OCI-LY3 (cell line): ENCODE measurements around the gene PTPN11.

Source experiments
- H2AFZ ChIP-seq: fragments of 200-600, 300-600 bp; shearing (Covaris generic); 2 replicates; pipeline ENCODE4 v1.6.0; 2014; ENCODE audit warnings: antibody characterized with exemption, low read depth, low read length
- H3K27ac ChIP-seq: fragments of 200-600, 300-600 bp; sonication (generic); 2 replicates; pipeline ENCODE4 v1.5.1; 2014; ENCODE audit warnings: mild to moderate bottlenecking, low read length, moderate library complexity, mixed read lengths
- H3K27me3 ChIP-seq: fragments of 200-600, 300-600 bp; sonication (generic); 2 replicates; pipeline ENCODE4 v1.6.1; 2014; ENCODE audit warnings: low read depth, low read length, mixed read lengths
- H3K36me3 ChIP-seq: fragments of 200-600, 300-600 bp; sonication (generic); replicated peaks from 2 replicates; pipeline ENCODE3; 2014; ENCODE audit warnings: low read depth, low read length, mixed read lengths
- H3K4me1 ChIP-seq: fragments of 300-600, 200-600 bp; sonication (generic); 2 replicates; pipeline ENCODE4 v1.6.1; 2014; ENCODE audit warnings: low read length, mixed read lengths
- H3K4me2 ChIP-seq: fragments of 200-600, 300-600 bp; sonication (generic); 2 replicates; pipeline ENCODE4 v1.6.1; 2014; ENCODE audit warnings: low read length, mixed read lengths
- H3K4me3 ChIP-seq: fragments of 300-600, 200-600 bp; sonication (generic); 2 replicates; pipeline ENCODE4 v1.5.1; 2014; ENCODE audit warnings: antibody characterized with exemption, mild to moderate bottlenecking, low read length, moderate library complexity
- H3K79me2 ChIP-seq: fragments of 300-600, 200-600 bp; shearing (Covaris generic); 2 replicates; pipeline ENCODE4 v1.6.1; 2014; ENCODE audit warnings: mild to moderate bottlenecking, low read length, mixed read lengths
- H3K9ac ChIP-seq: fragments of 300-600, 200-600 bp; shearing (Covaris generic); 2 replicates; pipeline ENCODE4 v1.6.0; 2014; ENCODE audit warnings: mild to moderate bottlenecking, low read length, moderate library complexity
- H3K9me3 ChIP-seq: fragments of 200-600, 300-600 bp; shearing (Covaris generic); 2 replicates; pipeline ENCODE4 v1.6.1; 2014; ENCODE audit warnings: low read length, mixed read lengths; ENCODE audit not compliant: insufficient read depth
- H4K20me1 ChIP-seq: fragments of 200-600, 300-600 bp; sonication (generic); 2 replicates; pipeline ENCODE4 v1.6.1; 2016; ENCODE audit warnings: low read length, mixed read lengths; ENCODE audit not compliant: insufficient read depth
- CTCF ChIP-seq: fragments of 200-600, 300-600 bp; sonication (generic); IDR thresholded peaks from 2 replicates; pipeline ENCODE4 v1.5.1; 2014; ENCODE audit warnings: antibody characterized with exemption, low read length, low read depth
- EZH2phosphoT487 ChIP-seq: fragments of 200-600 bp; shearing (Covaris generic); IDR thresholded peaks from 2 replicates; pipeline ENCODE4 v1.6.1; 2018; ENCODE audit warnings: antibody characterized with exemption, mixed run types, low read depth

PTPN11 gene

GRCh38 chr12:112496496-112496895, 77.7 kb downstream of the PTPN11 start:
- TF ChIP-seq CTCF, result no peak
- no peak for TF ChIP-seq EZH2phosphoT487
- Histone ChIP-seq H2AFZ (no peak overlapping the region), H3K27me3 (no peaks in the 10 kb centered on the region), H3K79me2 (no peaks in the 10 kb centered on the region), H3K36me3 (peaks cover 43% of the 10 kb centered on the region), H3K9me3 (no peaks in the 10 kb centered on the region), H3K27ac (no peak overlapping the region), H4K20me1 (0 out of 2 replicates have a peak, but pooled peaks cover 5% of the 10 kb centered on the region), H3K4me3 (no peak overlapping the region), H3K4me1 (peaks cover 17% of the 10 kb centered on the region), H3K4me2 (no peak overlapping the region), H3K9ac (no peak overlapping the region)

GRCh38 chr12:112498580-112498979, 79.8 kb downstream of the PTPN11 start:
- Histone ChIP-seq H3K79me2 (no peaks in the 10 kb centered on the region), H3K36me3 (peaks cover 40% of the 10 kb centered on the region)

GRCh38 chr12:112503512-112503911, 84.8 kb downstream of the PTPN11 start:
- Histone ChIP-seq H3K27me3 (no peaks in the 10 kb centered on the region), H2AFZ (no peak overlapping the region), H3K36me3 (peaks cover 21% of the 10 kb centered on the region), H3K9ac (no peak overlapping the region), H4K20me1 (no peaks in the 10 kb centered on the region), H3K4me1 (no peaks in the 10 kb centered on the region), H3K4me3 (no peak overlapping the region), H3K27ac (no peak overlapping the region), H3K9me3 (no peaks in the 10 kb centered on the region), H3K79me2 (no peaks in the 10 kb centered on the region), H3K4me2 (no peak overlapping the region)
- TF ChIP-seq EZH2phosphoT487 (no peak), CTCF (no peak)

More at GRCh38 chr12:112498580-112498979, 79.8 kb downstream of the PTPN11 start:
- no peak overlapping the region for H3K4me3 ChIP-seq
- H3K9me3 ChIP-seq, result no peaks in the 10 kb centered on the region
- TF ChIP-seq EZH2phosphoT487 (no peak), CTCF (no peak)
- H3K4me2 ChIP-seq, result no peak overlapping the region
- H3K4me1 ChIP-seq, result peaks cover 17% of the 10 kb centered on the region
- no peaks in the 10 kb centered on the region for H3K27me3 ChIP-seq
- no peak overlapping the region for H2AFZ ChIP-seq
- no peak overlapping the region for H3K9ac ChIP-seq
- 0 out of 2 replicates have a peak, but pooled peaks cover 5% of the 10 kb centered on the region for H4K20me1 ChIP-seq
- H3K27ac ChIP-seq, result no peak overlapping the region

- H3K36me3 ChIP-seq, result peaks cover 17% of the 10 kb centered on the region
- no peak overlapping the region for H2AFZ ChIP-seq
- no peaks in the 10 kb centered on the region for H3K9me3 ChIP-seq
- no peak overlapping the region for H3K27ac ChIP-seq
- no peak overlapping the region for H3K4me3 ChIP-seq
- no peak overlapping the region for H3K4me2 ChIP-seq
- H3K27me3 ChIP-seq, result no peaks in the 10 kb centered on the region
- TF ChIP-seq EZH2phosphoT487 (no peak), CTCF (no peak)
- H3K9ac ChIP-seq, result no peak overlapping the region
- no peaks in the 10 kb centered on the region for H3K4me1 ChIP-seq
- no peaks in the 10 kb centered on the region for H4K20me1 ChIP-seq
- no peaks in the 10 kb centered on the region for H3K79me2 ChIP-seq
Measured at GRCh38 chr12:112506513-112507166, 87.9 kb downstream of the PTPN11 start.
